ENCODE results near the gene KCNJ6. TPM values are rescaled to one million over a fixed set of nuclear protein-coding genes. Genes with fewer than 3 reads are reported as not detected.

The KCNJ6 gene
- total RNA-seq, 1 donor from 2014 or later: 2.6 TPM

- Histone ChIP-seq H3K9me3 (ENCODE audit: insufficient read depth, low read depth, low read length) (no peaks in the 10 kb centered on the region), H3K9ac (ENCODE audit: low read length) (no peak overlapping the region), H3K4me3 (ENCODE audit: insufficient read depth, low read depth, low read length) (no peak overlapping the region), H3K79me2 (ENCODE audit: insufficient read depth, low read length) (no peaks in the 10 kb centered on the region), H3K36me3 (ENCODE audit: insufficient read depth, low read length) (no peaks in the 10 kb centered on the region), H4K20me1 (ENCODE audit: insufficient read depth, low read length) (no peaks in the 10 kb centered on the region), H3K4me2 (ENCODE audit: low read length) (no peak overlapping the region), H3K27ac (ENCODE audit: low read depth, low read length) (no peak overlapping the region), H2AFZ (ENCODE audit: low read depth, low read length) (no peak overlapping the region), H3K27me3 (ENCODE audit: insufficient read depth, low read length) (peaks cover 5% of the 10 kb centered on the region), H3K4me1 (ENCODE audit: insufficient read depth, low read length) (no peaks in the 10 kb centered on the region)
- TF ChIP-seq, protein P1, sequence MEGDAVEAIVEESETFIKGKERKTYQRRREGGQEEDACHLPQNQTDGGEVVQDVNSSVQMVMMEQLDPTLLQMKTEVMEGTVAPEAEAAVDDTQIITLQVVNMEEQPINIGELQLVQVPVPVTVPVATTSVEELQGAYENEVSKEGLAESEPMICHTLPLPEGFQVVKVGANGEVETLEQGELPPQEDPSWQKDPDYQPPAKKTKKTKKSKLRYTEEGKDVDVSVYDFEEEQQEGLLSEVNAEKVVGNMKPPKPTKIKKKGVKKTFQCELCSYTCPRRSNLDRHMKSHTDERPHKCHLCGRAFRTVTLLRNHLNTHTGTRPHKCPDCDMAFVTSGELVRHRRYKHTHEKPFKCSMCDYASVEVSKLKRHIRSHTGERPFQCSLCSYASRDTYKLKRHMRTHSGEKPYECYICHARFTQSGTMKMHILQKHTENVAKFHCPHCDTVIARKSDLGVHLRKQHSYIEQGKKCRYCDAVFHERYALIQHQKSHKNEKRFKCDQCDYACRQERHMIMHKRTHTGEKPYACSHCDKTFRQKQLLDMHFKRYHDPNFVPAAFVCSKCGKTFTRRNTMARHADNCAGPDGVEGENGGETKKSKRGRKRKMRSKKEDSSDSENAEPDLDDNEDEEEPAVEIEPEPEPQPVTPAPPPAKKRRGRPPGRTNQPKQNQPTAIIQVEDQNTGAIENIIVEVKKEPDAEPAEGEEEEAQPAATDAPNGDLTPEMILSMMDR (IDR thresholded peaks at IDR 0.05; ENCODE audit: insufficient read depth, low read depth, low read length): no peak
- TF ChIP-seq EZH2 (IDR thresholded peaks at IDR 0.05; ENCODE audit: insufficient read depth, low read length): no peak
- DNase-seq (ENCODE audit: low read depth) (no peak), FAIRE-seq (no peak)
- H3K4me3 Mint-ChIP-seq (ENCODE audit: unreplicated experiment): no peak overlapping the region
- peaks cover 6% of the 10 kb centered on the region for H3K9me3 Mint-ChIP-seq (ENCODE audit: unreplicated experiment)
- H3K27me3 Mint-ChIP-seq (ENCODE audit: low read depth, unreplicated experiment): peaks cover 8% of the 10 kb centered on the region
- no peak overlapping the region for H3K27ac Mint-ChIP-seq (ENCODE audit: unreplicated experiment)
- no peaks in the 10 kb centered on the region for H3K4me1 Mint-ChIP-seq (ENCODE audit: low read depth, unreplicated experiment)
- H3K36me3 Mint-ChIP-seq (ENCODE audit: low read depth, unreplicated experiment): peaks cover 7% of the 10 kb centered on the region
Observed at GRCh38 chr21:37711286-37711829, 204.9 kb downstream of the KCNJ6 start.

GRCh38 chr21:37710546-37711285 lies 205.5 kb downstream of the KCNJ6 start:
- Mint-ChIP-seq H3K27ac (ENCODE audit: unreplicated experiment) (no peak overlapping the region), H3K27me3 (ENCODE audit: low read depth, unreplicated experiment) (peaks cover 8% of the 10 kb centered on the region)
- no peak overlapping the region for H2AFZ ChIP-seq (ENCODE audit: low read depth, low read length)

More at GRCh38 chr21:37710546-37711285, 205.5 kb downstream of the KCNJ6 start:
- Histone ChIP-seq H3K9ac (ENCODE audit: low read length) (no peak overlapping the region), H3K4me1 (ENCODE audit: insufficient read depth, low read length) (no peaks in the 10 kb centered on the region), H4K20me1 (ENCODE audit: insufficient read depth, low read length) (no peaks in the 10 kb centered on the region), H3K27ac (ENCODE audit: low read depth, low read length) (no peak overlapping the region), H3K4me2 (ENCODE audit: low read length) (no peak overlapping the region), H3K27me3 (ENCODE audit: insufficient read depth, low read length) (peaks cover 5% of the 10 kb centered on the region), H3K4me3 (ENCODE audit: insufficient read depth, low read depth, low read length) (no peak overlapping the region), H3K36me3 (ENCODE audit: insufficient read depth, low read length) (no peaks in the 10 kb centered on the region), H3K79me2 (ENCODE audit: insufficient read depth, low read length) (no peaks in the 10 kb centered on the region), H3K9me3 (ENCODE audit: insufficient read depth, low read depth, low read length) (no peaks in the 10 kb centered on the region)
- no peak for FAIRE-seq
- TF ChIP-seq EZH2 (IDR thresholded peaks at IDR 0.05; ENCODE audit: insufficient read depth, low read length): no peak
- TF ChIP-seq, protein P1 (IDR thresholded peaks at IDR 0.05; ENCODE audit: insufficient read depth, low read depth, low read length): no peak
- Mint-ChIP-seq H3K9me3 (ENCODE audit: unreplicated experiment) (peaks cover 6% of the 10 kb centered on the region), H3K36me3 (ENCODE audit: low read depth, unreplicated experiment) (peaks cover 7% of the 10 kb centered on the region), H3K4me1 (ENCODE audit: low read depth, unreplicated experiment) (no peaks in the 10 kb centered on the region), H3K4me3 (ENCODE audit: unreplicated experiment) (no peak overlapping the region)
- no peak for DNase-seq (ENCODE audit: low read depth)

Data from astrocyte (in vitro differentiated cells and primary cell).